ENCODE measurements around the gene SNX32. TPM values are rescaled to one million over a fixed set of nuclear protein-coding genes. Genes with fewer than 3 reads are reported as not detected.
A peak's percentile ranks its signal among the peaks of the same experiment; 100 is the strongest.

Gene SNX32
- total and polyA plus RNA-seq, 2 of the 13 experiments (the other 11 are each of a cell fraction or from before 2014, with no cell fraction given): 0.09 to 0.34 TPM

DNA sequence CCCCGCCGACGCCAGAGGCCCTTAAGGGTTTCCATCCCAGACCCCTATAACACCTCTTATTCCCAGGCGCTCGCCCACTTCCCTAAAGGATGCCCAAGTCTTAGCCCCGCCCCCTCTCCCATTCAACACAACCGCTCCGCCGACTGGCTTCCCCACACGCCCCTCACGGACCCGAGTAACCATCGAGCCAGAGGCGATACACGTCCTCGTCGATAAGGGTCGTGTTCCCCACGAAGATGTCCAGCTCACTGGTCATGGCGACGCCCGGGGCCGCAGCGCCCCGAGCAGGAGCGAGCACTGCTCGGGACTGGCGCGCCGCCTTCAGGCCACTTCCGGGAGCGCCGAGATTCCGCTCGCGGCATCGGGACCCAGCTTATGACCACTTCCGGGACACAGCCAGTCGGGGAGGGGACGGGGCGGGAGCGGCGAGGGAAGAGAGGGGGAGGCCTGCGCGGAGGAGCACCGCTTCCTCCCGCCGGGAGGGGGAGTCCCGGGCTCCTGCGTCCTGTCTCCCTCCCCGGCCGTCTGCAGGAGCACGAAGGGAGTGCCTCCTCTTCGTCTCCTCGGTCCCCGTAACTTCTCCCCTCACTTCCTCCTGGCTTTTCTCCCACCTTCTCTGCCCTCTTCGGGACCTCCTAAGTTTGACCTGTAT, 54.5 kb downstream of the SNX32 start, which contains the start of gene FIBP (continued):
- TF ChIP-seq STAT6 (CRISPR knock-in tag; IDR thresholded peaks at IDR 0.05; ENCODE audit: borderline replicate concordance): 0 out of 2 replicates have a peak, but pooled peaks have one; percentile 77
- peak; percentile 30; the same call in 1 of the 2 replicates for TF ChIP-seq ZNF281 (CRISPR knock-in tag; IDR thresholded peaks at IDR 0.05; ENCODE audit: borderline replicate concordance)
- no peak for TF ChIP-seq GZF1 (CRISPR knock-in tag; IDR thresholded peaks at IDR 0.05)
- TF ChIP-seq MTA3 (CRISPR knock-in tag; IDR thresholded peaks at IDR 0.05): no peak
- peak; percentile 40; the same call in 1 of the 2 replicates for TF ChIP-seq ZNF891 (CRISPR knock-in tag; IDR thresholded peaks at IDR 0.05)
- no peak for TF ChIP-seq ZNF766 (CRISPR knock-in tag; IDR thresholded peaks at IDR 0.05; ENCODE audit: borderline replicate concordance)
- TF ChIP-seq CENPX (CRISPR knock-in tag; IDR thresholded peaks at IDR 0.05): no peak
- TF ChIP-seq SRSF9 (IDR thresholded peaks at IDR 0.05; ENCODE audit: borderline replicate concordance, insufficient read depth, low read depth, low read length, poor library complexity, severe bottlenecking): no peak
- peak; percentile 59 for TF ChIP-seq TEAD3 (CRISPR knock-in tag; optimal IDR thresholded peaks at IDR 0.05; ENCODE audit: borderline replicate concordance)
- TF ChIP-seq, protein P1, sequence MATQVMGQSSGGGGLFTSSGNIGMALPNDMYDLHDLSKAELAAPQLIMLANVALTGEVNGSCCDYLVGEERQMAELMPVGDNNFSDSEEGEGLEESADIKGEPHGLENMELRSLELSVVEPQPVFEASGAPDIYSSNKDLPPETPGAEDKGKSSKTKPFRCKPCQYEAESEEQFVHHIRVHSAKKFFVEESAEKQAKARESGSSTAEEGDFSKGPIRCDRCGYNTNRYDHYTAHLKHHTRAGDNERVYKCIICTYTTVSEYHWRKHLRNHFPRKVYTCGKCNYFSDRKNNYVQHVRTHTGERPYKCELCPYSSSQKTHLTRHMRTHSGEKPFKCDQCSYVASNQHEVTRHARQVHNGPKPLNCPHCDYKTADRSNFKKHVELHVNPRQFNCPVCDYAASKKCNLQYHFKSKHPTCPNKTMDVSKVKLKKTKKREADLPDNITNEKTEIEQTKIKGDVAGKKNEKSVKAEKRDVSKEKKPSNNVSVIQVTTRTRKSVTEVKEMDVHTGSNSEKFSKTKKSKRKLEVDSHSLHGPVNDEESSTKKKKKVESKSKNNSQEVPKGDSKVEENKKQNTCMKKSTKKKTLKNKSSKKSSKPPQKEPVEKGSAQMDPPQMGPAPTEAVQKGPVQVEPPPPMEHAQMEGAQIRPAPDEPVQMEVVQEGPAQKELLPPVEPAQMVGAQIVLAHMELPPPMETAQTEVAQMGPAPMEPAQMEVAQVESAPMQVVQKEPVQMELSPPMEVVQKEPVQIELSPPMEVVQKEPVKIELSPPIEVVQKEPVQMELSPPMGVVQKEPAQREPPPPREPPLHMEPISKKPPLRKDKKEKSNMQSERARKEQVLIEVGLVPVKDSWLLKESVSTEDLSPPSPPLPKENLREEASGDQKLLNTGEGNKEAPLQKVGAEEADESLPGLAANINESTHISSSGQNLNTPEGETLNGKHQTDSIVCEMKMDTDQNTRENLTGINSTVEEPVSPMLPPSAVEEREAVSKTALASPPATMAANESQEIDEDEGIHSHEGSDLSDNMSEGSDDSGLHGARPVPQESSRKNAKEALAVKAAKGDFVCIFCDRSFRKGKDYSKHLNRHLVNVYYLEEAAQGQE (IDR thresholded peaks at IDR 0.05; ENCODE audit: borderline replicate concordance in 1 of 2, low read depth in 1 of 2, low read length in 2 of 2): peak in 1 of 2 experiments; percentile 28; a peak in 1 of 4 replicates
- TF ChIP-seq ELF3 (CRISPR knock-in tag; IDR thresholded peaks at IDR 0.05): peak; percentile 96
- TF ChIP-seq, protein P2, sequence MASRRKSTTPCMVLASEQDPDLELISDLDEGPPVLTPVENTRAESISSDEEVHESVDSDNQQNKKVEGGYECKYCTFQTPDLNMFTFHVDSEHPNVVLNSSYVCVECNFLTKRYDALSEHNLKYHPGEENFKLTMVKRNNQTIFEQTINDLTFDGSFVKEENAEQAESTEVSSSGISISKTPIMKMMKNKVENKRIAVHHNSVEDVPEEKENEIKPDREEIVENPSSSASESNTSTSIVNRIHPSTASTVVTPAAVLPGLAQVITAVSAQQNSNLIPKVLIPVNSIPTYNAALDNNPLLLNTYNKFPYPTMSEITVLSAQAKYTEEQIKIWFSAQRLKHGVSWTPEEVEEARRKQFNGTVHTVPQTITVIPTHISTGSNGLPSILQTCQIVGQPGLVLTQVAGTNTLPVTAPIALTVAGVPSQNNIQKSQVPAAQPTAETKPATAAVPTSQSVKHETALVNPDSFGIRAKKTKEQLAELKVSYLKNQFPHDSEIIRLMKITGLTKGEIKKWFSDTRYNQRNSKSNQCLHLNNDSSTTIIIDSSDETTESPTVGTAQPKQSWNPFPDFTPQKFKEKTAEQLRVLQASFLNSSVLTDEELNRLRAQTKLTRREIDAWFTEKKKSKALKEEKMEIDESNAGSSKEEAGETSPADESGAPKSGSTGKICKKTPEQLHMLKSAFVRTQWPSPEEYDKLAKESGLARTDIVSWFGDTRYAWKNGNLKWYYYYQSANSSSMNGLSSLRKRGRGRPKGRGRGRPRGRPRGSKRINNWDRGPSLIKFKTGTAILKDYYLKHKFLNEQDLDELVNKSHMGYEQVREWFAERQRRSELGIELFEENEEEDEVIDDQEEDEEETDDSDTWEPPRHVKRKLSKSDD (CRISPR knock-in tag; IDR thresholded peaks at IDR 0.05; ENCODE audit: low read depth): no peak
- peak; percentile 76 for TF ChIP-seq ZNF777 (CRISPR knock-in tag; IDR thresholded peaks at IDR 0.05)
- TF ChIP-seq ERF (CRISPR knock-in tag; IDR thresholded peaks at IDR 0.05): peak; percentile 69
